Muscle of arm (tissue), 12 donors: ENCODE data around the gene EML4. TPM values are rescaled to one million over a fixed set of nuclear protein-coding genes. Genes with fewer than 3 reads are reported as not detected.
A peak's percentile ranks its signal among the peaks of the same experiment; 100 is the strongest.
"Not testable (repeated sequence)": the region's sequence is repeated elsewhere in the genome, so short reads cannot be mapped to it uniquely, and the experiment has no call there.

Experiments
- DNase-seq: peaks from one replicate; pipeline ENCODE4 v3.0.0-alpha.2; 2013
- polyA plus RNA-seq, 12 donors: library from polyadenylated mRNA; unstranded; fragments of 120-200 nt; gene quantifications; one replicate each; pipeline ENCODE4 v1.2.1, GENCODE V29; 2013; ENCODE audit not compliant: insufficient read length in 12 of 12

Gene EML4
- polyA plus RNA-seq, 12 donors: 23.8 to 69.9 (median 37.4) TPM; not detected in 1

GRCh38 chr2:42249887-42250286 lies 80.7 kb downstream of the EML4 start:
- DNase-seq: peak; percentile 39

GRCh38 chr2:42250925-42251324 lies 81.8 kb downstream of the EML4 start:
- no peak for DNase-seq

GRCh38 chr2:42252464-42252863 lies 83.3 kb downstream of the EML4 start:
- DNase-seq: no peak

GRCh38 chr2:42254186-42254895 lies 85.2 kb downstream of the EML4 start:
- peak; percentile 21 for DNase-seq

GRCh38 chr2:42256505-42256904 lies 87.4 kb downstream of the EML4 start:
- DNase-seq: no peak

- DNase-seq: no peak
Measured at GRCh38 chr2:42261518-42262195, 92.5 kb downstream of the EML4 start.

GRCh38 chr2:42266236-42266635 lies 97.1 kb downstream of the EML4 start:
- no peak for DNase-seq

GRCh38 chr2:42267530-42267929 lies 98.4 kb downstream of the EML4 start:
- DNase-seq: no peak

- DNase-seq: no peak
Measured at GRCh38 chr2:42268528-42269151, 99.5 kb downstream of the EML4 start.

- DNase-seq: no peak
Measured at GRCh38 chr2:42270757-42271156, 101.6 kb downstream of the EML4 start.

GRCh38 chr2:42271246-42271645 lies 102.1 kb downstream of the EML4 start:
- not testable (repeated sequence) for DNase-seq

GRCh38 chr2:42274863-42275262 lies 105.7 kb downstream of the EML4 start:
- DNase-seq: no peak

- DNase-seq: no peak
Measured at GRCh38 chr2:42281416-42282081, 112.4 kb downstream of the EML4 start.

- DNase-seq: no peak
Measured at GRCh38 chr2:42284019-42284418, 114.9 kb downstream of the EML4 start.

GRCh38 chr2:42286268-42286946 lies 117.3 kb downstream of the EML4 start:
- DNase-seq: no peak

GRCh38 chr2:42288811-42289210 lies 119.7 kb downstream of the EML4 start:
- no peak for DNase-seq

GRCh38 chr2:42289222-42289621 lies 120.1 kb downstream of the EML4 start:
- DNase-seq: no peak

- DNase-seq: no peak
Measured at GRCh38 chr2:42290005-42290404, 120.9 kb downstream of the EML4 start.

- DNase-seq: no peak
Measured at GRCh38 chr2:42293019-42293418, 123.9 kb downstream of the EML4 start.

- no peak for DNase-seq
Measured at GRCh38 chr2:42296226-42296625, 127.1 kb downstream of the EML4 start.

- DNase-seq: no peak
Measured at GRCh38 chr2:42297322-42297936, 128.3 kb downstream of the EML4 start.
